Liver (tissue), 2 donors: ENCODE measurements around the gene RMRP.

Experiments used
- CTCF ChIP-seq: fragments of 150-350 bp; IDR thresholded peaks from 2 replicates; pipeline ENCODE4 v1.5.1; 2017; ENCODE audit warnings: improper control_type of control experiment, low read depth, low read length; ENCODE audit not compliant: missing input control
- MAX ChIP-seq: IDR thresholded peaks from 2 replicates; pipeline ENCODE4 v1.6.1; 2016; ENCODE audit warnings: antibody characterized with exemption
- donor health status: healthy.

DNA sequence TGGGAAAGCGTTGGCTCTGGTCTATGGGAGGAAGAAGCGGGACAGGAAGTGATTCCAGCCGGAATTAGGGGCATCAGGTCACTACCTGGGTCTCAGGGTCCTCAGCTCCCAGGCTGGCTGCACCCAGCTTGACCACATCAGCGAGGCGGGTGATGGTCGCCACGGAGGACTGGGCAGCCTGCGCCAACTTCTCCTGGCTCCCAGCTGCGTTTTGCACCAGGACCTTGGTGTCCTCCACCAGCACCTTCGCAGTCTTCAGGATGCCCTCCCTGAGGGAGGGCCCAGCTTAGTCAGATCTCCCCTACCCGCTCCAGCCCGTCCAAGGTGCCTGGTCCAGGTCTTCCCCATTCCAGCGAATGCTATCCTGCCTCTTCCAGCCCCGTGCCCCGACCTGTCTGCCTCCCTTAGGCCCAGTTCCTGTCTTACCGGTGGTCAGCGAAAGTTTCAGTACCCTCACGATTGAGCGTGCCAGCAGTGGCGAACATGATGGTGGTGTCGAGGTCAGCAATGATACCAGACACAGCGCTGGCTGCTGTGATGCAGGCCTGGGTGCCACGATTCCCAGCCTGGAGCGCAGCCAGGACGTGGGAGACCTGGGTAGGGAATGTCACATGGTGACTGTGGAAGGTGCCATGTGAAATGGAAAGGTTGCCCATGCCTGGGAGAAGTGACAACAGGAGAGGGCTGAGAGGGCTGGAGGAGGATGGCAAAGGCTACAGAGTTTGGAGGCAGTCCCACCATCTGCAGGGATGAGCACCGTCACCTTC, 46.3 kb upstream of the RMRP start:
- TF ChIP-seq CTCF (no peak), MAX (no peak)
